Activated CD8-positive, alpha-beta memory T cell treated with anti-CD3 and anti-CD28 coated beads, Interleukin-2, amount 10 ng/mL, durations not matched to agents 7 days and 5 days (primary cell): ENCODE data around the gene CLDN9. TPM values are rescaled to one million over a fixed set of nuclear protein-coding genes. Genes with fewer than 3 reads are reported as not detected.
"Not testable (repeated sequence)": the region's sequence is repeated elsewhere in the genome, so short reads cannot be mapped to it uniquely, and the experiment has no call there.

Experiments
- ATAC-seq: fragments of 150-1000 bp; cut with Tn5 transposase; one replicate; pipeline ENCODE4 v1.10.0; 2021; ENCODE audit warnings: moderate library complexity
- CTCF ChIA-PET: fragments of 350-600 bp; sonication (Branson Sonifier 250); formaldehyde crosslinking; loops from one replicate; lab custom pipeline; 2021; ENCODE audit warnings: antibody characterized with exemption; lab: Charles Lee
- DNase-seq: peaks from one replicate; pipeline ENCODE4 v3.0.0-alpha.2; 2020
- H3K27ac Mint-ChIP-seq: one replicate; pipeline ENCODE4 v1.8.0; 2021; ENCODE audit warnings: mild to moderate bottlenecking, mixed read lengths
- H3K27me3 Mint-ChIP-seq: one replicate; pipeline ENCODE4 v1.8.0; 2021; ENCODE audit warnings: mixed read lengths
- H3K36me3 Mint-ChIP-seq: one replicate; pipeline ENCODE4 v1.8.0; 2021; ENCODE audit warnings: mild to moderate bottlenecking, mixed read lengths
- H3K4me1 Mint-ChIP-seq: one replicate; pipeline ENCODE4 v1.8.0; 2021; ENCODE audit warnings: mixed read lengths
- H3K4me3 Mint-ChIP-seq: one replicate; pipeline ENCODE4 v1.8.0; 2021; ENCODE audit warnings: mild to moderate bottlenecking, moderate library complexity, mixed read lengths
- H3K9me3 Mint-ChIP-seq: one replicate; pipeline ENCODE4 v1.8.0; 2022; ENCODE audit warnings: low read depth, mixed read lengths
- total RNA-seq, 2 experiments: library from RNA; stranded (reverse); gene quantifications; one replicate each; pipeline ENCODE4 v1.2.3, GENCODE V29; 2021

CLDN9 gene
- total RNA-seq, 2 experiments from 2014 or later, result 0.09 to 0.15 TPM

DNA sequence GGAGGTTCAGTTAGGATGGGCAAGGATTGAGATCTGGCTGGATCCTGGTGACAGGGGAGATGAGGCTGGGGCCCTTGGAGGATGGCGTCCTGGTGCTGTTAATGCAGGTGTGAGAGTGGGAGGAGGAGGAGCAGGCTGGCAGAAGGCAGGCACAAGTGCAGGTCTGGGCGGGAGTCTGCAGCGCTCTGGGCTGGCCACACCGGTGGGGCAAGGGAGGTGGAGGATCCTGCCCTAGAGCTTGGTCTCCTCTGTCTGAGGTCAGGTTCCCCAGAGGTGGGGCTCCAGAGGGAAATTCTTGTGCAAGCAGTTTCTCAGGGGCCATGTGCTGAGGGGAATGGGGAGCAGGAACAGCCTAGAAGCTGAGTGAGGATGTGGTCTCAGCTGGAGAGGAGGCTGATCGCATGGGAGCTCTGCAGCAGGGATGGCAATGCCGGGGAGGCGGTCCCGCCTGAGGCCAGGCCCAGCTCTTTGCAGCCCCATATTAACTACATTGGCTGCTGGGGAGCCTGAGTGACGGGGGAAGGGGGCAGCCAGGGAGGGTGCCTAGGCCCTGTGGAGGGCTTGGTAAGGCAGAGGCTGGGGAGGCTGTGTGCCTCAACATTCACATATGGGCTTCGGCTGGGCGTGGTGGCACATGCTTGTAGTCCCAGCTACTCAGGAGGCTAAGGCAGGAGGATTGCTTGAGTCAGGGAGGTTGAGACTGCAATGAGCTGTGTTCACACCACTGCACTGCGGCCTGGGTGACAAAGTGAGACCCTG is 40.0 kb downstream of the CLDN9 start:
- not testable (repeated sequence) for DNase-seq, H3K9me3 Mint-ChIP-seq, H3K4me3 Mint-ChIP-seq, H3K27me3 Mint-ChIP-seq
- peak; percentile 7 for ATAC-seq
- CTCF ChIA-PET, result interaction anchor here (1.2 kb wide), 1 partner anchor 21 kb away, joined by 3 read pairs; no protein-coding TSS in a partner anchor
- Mint-ChIP-seq H3K4me1 (peaks cover 89% of the 10 kb centered on the region), H3K27ac (peak overlapping the region; percentile 69), H3K36me3 (peaks cover 67% of the 10 kb centered on the region)

DNA sequence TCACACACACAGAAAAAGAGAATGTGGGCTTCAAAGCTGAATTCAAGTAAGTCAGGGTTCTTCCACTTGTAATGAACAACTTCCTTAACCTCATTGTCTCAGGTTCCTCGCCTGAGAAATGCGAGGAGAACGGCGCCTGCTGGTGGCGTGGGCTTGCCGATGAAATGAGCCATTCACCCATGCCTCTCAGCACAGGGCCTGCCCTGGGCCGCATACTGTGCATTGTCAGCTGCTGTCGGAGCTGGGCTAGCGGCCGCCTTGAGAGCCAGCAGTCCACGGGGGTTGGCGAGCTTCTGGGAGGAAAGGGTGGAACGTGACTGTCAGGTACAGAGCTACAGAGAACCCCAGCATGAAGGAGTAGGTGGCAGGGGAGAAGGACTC is 40.6 kb downstream of the CLDN9 start:
- not testable (repeated sequence) for DNase-seq, H3K9me3 Mint-ChIP-seq, H3K27me3 Mint-ChIP-seq, ATAC-seq, H3K4me3 Mint-ChIP-seq
- CTCF ChIA-PET, result interaction anchor here (1.2 kb wide), 1 partner anchor 22 kb away, joined by 3 read pairs; no protein-coding TSS in a partner anchor
- Mint-ChIP-seq H3K36me3 (peaks cover 67% of the 10 kb centered on the region), H3K4me1 (peaks cover 84% of the 10 kb centered on the region), H3K27ac (peak overlapping the region; percentile 76)

DNA sequence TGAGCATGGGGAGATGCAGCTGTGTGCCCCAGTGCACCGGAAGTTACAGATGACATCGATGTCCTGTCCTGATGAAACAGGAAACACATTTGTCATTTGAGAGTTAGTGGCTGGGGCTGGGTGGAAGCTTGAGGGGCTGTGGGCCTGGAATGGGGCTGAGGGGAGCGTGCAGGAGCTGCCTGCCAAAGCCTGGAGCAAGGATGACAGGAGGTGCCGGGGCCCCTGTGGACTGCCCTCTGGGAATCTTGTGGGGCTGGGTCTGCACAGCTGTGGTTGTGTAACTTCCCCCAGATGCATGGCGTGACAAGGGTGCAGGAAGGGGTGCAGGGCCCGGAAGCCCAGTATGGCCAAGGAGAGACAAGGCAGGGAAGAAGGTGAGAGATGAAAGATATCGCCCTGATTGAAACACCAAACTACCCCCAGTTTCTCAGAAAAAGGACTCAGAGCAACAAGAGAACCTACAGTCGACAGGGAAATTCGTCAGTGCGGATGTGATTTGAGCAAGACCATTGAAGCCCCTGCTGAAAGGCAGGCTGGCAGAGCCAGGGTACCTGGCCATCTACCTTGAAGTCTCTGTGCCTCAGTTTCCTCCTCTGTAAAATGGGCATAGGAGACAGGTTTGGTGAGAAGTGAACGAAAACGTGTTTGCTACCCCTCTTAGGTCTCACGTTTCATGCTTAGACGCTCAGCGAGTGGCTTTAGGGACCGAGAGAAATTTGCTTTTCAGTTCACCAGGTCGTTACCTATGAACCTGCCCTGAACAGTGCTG is 42.4 kb downstream of the CLDN9 start:
- H3K27ac Mint-ChIP-seq, result peak overlapping the region; percentile 95
- H3K36me3 Mint-ChIP-seq, result peaks cover 64% of the 10 kb centered on the region
- no peaks in the 10 kb centered on the region for H3K9me3 Mint-ChIP-seq
- peak overlapping the region; percentile 68 for H3K4me3 Mint-ChIP-seq
- DNase-seq (peak; percentile 86), ATAC-seq (peak; percentile 25)
- CTCF ChIA-PET, result interaction anchor here (0.7 to 14.1 kb wide), 13 partner anchors 7 to 105 kb away, joined by 3 to 346 read pairs (median 4); partner anchors contain the start of genes IL32 and ZNF213
- H3K4me1 Mint-ChIP-seq, result peaks cover 74% of the 10 kb centered on the region
- no peaks in the 10 kb centered on the region for H3K27me3 Mint-ChIP-seq

DNA sequence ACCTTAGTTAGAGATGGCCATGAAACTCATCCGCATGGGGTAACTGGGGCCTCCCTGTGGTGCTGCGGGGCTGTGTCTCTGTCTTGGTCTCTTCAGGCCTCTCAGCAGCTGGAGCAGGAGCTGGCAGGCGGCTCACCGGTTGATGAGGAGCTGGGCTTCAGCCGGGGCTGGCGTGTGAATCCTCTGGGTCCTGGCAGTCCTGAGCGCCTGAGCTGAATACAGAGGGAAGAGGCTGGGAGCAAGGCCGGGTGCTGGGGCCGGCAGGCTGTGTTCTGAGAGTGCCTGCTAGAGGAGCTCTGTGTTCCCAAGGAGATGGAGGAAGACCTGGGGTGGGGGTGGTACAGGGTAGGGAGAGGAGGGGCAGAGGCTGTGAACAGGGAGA is 43.0 kb downstream of the CLDN9 start:
- CTCF ChIA-PET, result interaction anchor here (1.2 to 14.1 kb wide), 8 partner anchors 8 to 104 kb away, joined by 3 to 346 read pairs (median 8); partner anchors contain the start of genes IL32 and ZNF213
- ATAC-seq, H3K9me3 Mint-ChIP-seq, DNase-seq, H3K27me3 Mint-ChIP-seq: not testable (repeated sequence)
- H3K4me1 Mint-ChIP-seq, result peaks cover 74% of the 10 kb centered on the region
- peak overlapping the region; percentile 68 for H3K4me3 Mint-ChIP-seq
- peak overlapping the region; percentile 95 for H3K27ac Mint-ChIP-seq
- peaks cover 63% of the 10 kb centered on the region for H3K36me3 Mint-ChIP-seq

DNA sequence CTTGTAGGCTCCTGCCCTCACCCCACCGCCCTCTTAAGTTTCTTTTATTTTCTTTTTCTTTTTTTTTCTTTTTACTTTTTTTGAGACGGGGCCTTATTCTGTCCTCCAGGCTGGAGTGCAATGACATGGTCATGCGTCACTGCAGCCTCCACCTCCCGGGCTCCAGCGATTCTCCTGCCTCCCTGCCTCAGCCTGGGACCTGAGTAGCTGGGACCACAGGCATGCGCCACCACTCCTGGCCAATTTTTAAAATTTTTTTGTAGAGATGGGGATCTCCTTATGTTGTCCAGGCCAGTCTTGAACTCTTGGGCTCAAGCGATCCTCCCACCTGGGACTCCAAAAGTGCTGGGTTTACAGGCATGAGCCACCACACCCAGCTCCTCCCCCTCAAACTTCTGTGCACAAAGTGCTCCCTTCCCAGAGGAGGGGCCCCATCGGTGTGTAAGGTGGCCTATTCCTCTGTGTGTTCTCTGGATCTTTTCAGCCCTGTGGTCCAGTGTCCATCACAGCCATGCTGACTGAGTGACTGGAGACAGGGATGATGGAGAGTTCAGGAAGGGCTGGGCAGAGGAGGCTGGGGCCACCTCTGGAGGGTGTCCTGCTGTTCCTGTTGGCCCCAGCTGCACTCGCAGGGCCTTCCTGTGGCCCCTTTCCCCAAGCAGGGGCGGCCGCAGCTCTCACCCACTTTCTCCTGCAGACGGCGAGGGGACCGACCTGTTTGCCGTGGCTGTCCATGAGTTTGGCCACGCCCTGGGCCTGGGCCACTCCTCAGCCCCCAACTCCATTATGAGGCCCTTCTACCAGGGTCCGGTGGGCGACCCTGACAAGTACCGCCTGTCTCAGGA is 43.8 kb downstream of the CLDN9 start:
- H3K27ac Mint-ChIP-seq, result peak overlapping the region; percentile 95
- H3K4me1 Mint-ChIP-seq, result peaks cover 70% of the 10 kb centered on the region
- peak overlapping the region; percentile 81 for H3K4me3 Mint-ChIP-seq
- H3K27me3 Mint-ChIP-seq, result no peaks in the 10 kb centered on the region
- no peak for DNase-seq
- no peak for ATAC-seq
- no peaks in the 10 kb centered on the region for H3K9me3 Mint-ChIP-seq
- CTCF ChIA-PET, result interaction anchor here (1.2 to 14.1 kb wide), 10 partner anchors 9 to 103 kb away, joined by 3 to 346 read pairs (median 10); partner anchors contain the start of genes IL32 and ZNF213
- peaks cover 57% of the 10 kb centered on the region for H3K36me3 Mint-ChIP-seq

DNA sequence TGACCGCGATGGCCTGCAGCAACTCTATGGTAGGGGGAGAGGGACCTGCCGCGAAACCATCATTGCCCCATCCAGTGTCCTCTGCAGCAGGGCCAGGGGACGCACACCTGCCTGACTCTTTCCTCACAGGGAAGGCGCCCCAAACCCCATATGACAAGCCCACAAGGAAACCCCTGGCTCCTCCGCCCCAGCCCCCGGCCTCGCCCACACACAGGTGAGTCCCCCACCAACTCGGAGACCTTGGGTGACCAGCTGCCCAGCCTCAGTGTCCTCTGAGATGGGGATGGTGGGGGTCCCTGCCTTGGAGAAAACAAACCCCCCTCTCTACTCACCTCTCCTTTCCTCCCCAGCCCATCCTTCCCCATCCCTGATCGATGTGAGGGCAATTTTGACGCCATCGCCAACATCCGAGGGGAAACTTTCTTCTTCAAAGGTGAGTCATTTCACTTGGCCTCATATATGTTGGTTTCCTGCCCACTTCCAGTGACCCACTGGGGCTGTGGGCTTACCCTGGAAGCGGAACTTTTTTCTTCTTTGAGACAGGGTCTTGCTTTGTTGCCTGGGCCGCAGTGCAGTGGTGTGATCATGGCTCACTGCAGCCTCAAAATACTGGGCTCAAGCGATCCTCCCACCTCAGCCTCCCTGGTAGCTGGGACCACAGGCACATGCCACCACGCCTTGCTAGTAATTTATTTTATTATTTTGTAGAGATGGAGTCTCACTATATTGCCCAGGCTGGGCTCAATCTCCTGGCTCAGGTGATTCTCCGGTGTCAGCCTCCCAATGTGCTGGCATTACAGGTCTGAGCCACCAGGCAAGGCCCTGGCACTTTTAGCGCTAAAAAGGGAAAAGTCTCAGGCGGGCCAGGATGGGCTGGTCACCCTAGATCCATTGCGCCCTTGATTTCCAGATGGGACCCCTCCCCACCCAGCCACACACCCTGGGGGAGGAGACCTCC is 44.7 kb downstream of the CLDN9 start:
- no peaks in the 10 kb centered on the region for H3K9me3 Mint-ChIP-seq
- peaks cover 69% of the 10 kb centered on the region for H3K4me1 Mint-ChIP-seq
- DNase-seq (peak; percentile 77), ATAC-seq (no peak)
- peak overlapping the region; percentile 95 for H3K27ac Mint-ChIP-seq
- CTCF ChIA-PET, result interaction anchor here (0.9 to 14.1 kb wide), 26 partner anchors 8 to 119 kb away, joined by 3 to 346 read pairs (median 11); partner anchors contain the start of genes BICDL2, PAQR4 and ZNF213
- peaks cover 53% of the 10 kb centered on the region for H3K36me3 Mint-ChIP-seq
- H3K4me3 Mint-ChIP-seq, result peak overlapping the region; percentile 81
- H3K27me3 Mint-ChIP-seq, result no peaks in the 10 kb centered on the region

DNA sequence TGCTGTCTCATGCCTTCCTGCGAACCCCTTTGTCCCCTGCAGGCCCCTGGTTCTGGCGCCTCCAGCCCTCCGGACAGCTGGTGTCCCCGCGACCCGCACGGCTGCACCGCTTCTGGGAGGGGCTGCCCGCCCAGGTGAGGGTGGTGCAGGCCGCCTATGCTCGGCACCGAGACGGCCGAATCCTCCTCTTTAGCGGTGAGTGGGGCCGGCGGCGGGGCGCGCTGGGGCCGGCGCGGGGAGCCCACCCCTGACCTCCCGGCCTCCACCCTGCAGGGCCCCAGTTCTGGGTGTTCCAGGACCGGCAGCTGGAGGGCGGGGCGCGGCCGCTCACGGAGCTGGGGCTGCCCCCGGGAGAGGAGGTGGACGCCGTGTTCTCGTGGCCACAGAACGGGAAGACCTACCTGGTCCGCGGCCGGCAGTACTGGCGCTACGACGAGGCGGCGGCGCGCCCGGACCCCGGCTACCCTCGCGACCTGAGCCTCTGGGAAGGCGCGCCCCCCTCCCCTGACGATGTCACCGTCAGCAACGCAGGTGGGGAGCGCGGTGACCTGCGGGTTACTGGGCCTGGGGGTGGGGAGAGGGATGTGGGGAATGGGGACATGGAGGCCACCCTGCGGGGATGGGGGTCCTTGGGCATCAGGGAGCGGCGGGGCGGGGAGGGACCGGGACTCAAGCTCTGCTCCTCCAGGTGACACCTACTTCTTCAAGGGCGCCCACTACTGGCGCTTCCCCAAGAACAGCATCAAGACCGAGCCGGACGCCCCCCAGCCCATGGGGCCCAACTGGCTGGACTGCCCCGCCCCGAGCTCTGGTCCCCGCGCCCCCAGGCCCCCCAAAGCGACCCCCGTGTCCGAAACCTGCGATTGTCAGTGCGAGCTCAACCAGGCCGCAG is 45.7 kb downstream of the CLDN9 start:
- Mint-ChIP-seq H3K27me3 (no peaks in the 10 kb centered on the region), H3K4me1 (peaks cover 71% of the 10 kb centered on the region), H3K27ac (peak overlapping the region; percentile 95), H3K9me3 (peaks cover 2% of the 10 kb centered on the region), H3K36me3 (peaks cover 55% of the 10 kb centered on the region), H3K4me3 (peak overlapping the region; percentile 81)
- CTCF ChIA-PET, result interaction anchor here (0.6 to 14.1 kb wide), 38 partner anchors 9 to 118 kb away, joined by 3 to 346 read pairs (median 7); partner anchors contain the start of genes BICDL2, PAQR4, ZNF205 and ZNF213
- ATAC-seq (peak; percentile 52), DNase-seq (peak; percentile 84)

DNA sequence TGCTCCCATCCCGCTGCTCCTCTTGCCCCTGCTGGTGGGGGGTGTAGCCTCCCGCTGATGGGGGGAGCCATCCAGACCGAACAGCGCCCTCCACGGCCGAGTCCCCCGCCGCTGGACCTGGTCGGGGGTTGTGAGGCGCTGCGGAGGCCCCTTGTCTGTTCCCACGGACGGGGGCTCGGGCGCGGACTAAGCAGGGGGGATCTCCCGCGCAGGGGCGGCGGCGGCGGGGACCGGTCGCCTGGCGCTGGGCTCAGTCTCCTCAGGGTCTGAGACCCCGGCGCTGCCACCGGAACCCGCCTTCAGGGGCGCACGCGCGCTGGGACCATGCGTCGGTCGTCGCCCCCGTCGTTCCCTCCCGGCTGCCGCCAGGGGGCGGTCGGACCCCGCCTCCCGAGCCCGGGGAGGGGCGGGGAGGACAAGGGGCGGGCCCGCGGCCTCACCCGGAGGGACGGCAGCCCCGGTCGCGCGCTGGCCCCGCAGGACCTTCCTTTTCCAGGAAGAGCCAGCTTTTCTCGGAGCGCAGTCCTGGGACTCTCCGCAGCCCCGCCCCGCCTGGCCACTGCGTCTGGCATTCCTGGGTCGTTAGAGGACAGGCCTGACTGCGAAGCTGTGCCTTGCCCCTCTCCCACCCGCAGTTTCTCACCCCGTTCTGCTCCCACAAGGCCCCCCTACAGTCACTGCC is 46.5 kb downstream of the CLDN9 start:
- H3K36me3 Mint-ChIP-seq, result peaks cover 49% of the 10 kb centered on the region
- ATAC-seq (peak; percentile 76), DNase-seq (peak; percentile 92)
- CTCF ChIA-PET, result interaction anchor here (0.7 to 14.1 kb wide), 39 partner anchors 8 to 117 kb away, joined by 3 to 346 read pairs (median 6); partner anchors contain the start of genes BICDL2, PAQR4 and ZNF213
- peaks cover 71% of the 10 kb centered on the region for H3K4me1 Mint-ChIP-seq
- peaks cover 2% of the 10 kb centered on the region for H3K9me3 Mint-ChIP-seq
- no peaks in the 10 kb centered on the region for H3K27me3 Mint-ChIP-seq
- H3K4me3 Mint-ChIP-seq, result peak overlapping the region; percentile 81
- H3K27ac Mint-ChIP-seq, result peak overlapping the region; percentile 90

DNA sequence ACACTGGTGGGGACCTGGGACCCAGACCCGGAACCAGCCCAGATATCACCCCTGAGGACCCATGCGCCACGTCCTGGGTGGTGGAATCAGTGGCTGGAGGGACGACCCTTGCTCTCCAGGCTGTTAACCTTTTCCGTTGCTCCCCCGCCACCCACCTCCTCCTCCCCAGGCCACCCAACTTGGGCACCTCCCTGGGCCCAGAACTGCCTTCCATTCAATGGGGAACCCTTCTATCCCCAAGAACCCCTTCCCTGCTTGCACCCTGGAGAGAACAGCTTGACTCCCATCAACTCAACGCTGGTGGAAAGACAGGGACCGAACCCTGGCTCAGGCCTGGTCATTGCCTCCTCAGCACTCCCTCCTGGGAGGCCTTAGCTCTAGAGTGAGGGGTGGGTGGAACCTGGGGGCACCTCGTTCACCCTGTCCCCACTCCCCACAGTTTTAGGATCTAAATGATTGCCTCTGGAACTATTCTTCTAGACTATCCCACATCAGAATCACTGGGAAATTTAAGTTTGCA is 47.1 kb downstream of the CLDN9 start:
- Mint-ChIP-seq H3K9me3 (peaks cover 2% of the 10 kb centered on the region), H3K4me3 (peak overlapping the region; percentile 81), H3K27me3 (no peaks in the 10 kb centered on the region), H3K27ac (peak overlapping the region; percentile 87), H3K4me1 (peaks cover 70% of the 10 kb centered on the region), H3K36me3 (peaks cover 44% of the 10 kb centered on the region)
- no peak for ATAC-seq
- DNase-seq, result no peak
- CTCF ChIA-PET, result interaction anchor here (0.7 to 14.1 kb wide), 22 partner anchors 10 to 109 kb away, joined by 3 to 346 read pairs (median 10); partner anchors contain the start of genes BICDL2 and ZNF213
